Caco-2 (cell line): ENCODE results near the gene NEMP2. TPM values are rescaled to one million over a fixed set of nuclear protein-coding genes. Genes with fewer than 3 reads are reported as not detected.

Experiments used
- BruUV-seq: library from RNA; stranded (reverse); fragments of 400-500 nt; replicated peaks from 2 replicates; lab custom pipeline; 2021; lab: Mats Ljungman, UMichigan
- CTCF ChIA-PET: fragments of 300-600 bp; sonication (Branson Sonifier 250); formaldehyde crosslinking; loops from one replicate; lab custom pipeline; 2022; ENCODE audit warnings: antibody characterized with exemption; lab: Charles Lee
- POLR2A ChIA-PET: fragments of 300-600 bp; sonication (Branson Sonifier 250); formaldehyde crosslinking; loops from one replicate; lab custom pipeline; 2022; ENCODE audit warnings: antibody characterized with exemption; lab: Charles Lee
- DNase-seq, 2 experiments: peaks; one replicate each; pipeline versions ENCODE4 v3.0.0 to v3.0.0-alpha.2; 2020 to 2022
- H3K27me3 ChIP-seq: replicated peaks from 2 replicates; pipeline ENCODE4 v1.6.0; 2011; ENCODE audit warnings: low read length; ENCODE audit not compliant: control insufficient read depth, insufficient read depth
- H3K36me3 ChIP-seq: 2 replicates; pipeline ENCODE4 v1.5.1; 2011; ENCODE audit warnings: low read length; ENCODE audit not compliant: control insufficient read depth, insufficient read depth
- H3K4me1 ChIP-seq: fragments of 250-450 bp; sonication (Bioruptor Pico); 2 replicates; pipeline ENCODE4 v1.5.1; 2020; ENCODE audit warnings: mild to moderate bottlenecking
- H3K4me3 ChIP-seq: 2 replicates; pipeline ENCODE4 v1.5.1; 2011; ENCODE audit warnings: low read depth, mild to moderate bottlenecking, control low read depth, low read length
- H3K9me3 ChIP-seq: fragments of 250-450 bp; sonication (Bioruptor Pico); 2 replicates; pipeline ENCODE4 v1.5.1; 2020; ENCODE audit warnings: mild to moderate bottlenecking, moderate library complexity
- H3K27ac Mint-ChIP-seq: one replicate; pipeline ENCODE4 v1.8.0; 2022; ENCODE audit warnings: mixed read lengths; ENCODE audit not compliant: unreplicated experiment
- H3K27me3 Mint-ChIP-seq: one replicate; pipeline ENCODE4 v1.8.0; 2022; ENCODE audit warnings: mixed read lengths; ENCODE audit not compliant: insufficient read depth, unreplicated experiment
- H3K36me3 Mint-ChIP-seq: one replicate; pipeline ENCODE4 v1.8.0; 2022; ENCODE audit warnings: mild to moderate bottlenecking, mixed read lengths; ENCODE audit not compliant: insufficient read depth, unreplicated experiment
- H3K4me1 Mint-ChIP-seq: one replicate; pipeline ENCODE4 v1.8.0; 2022; ENCODE audit warnings: low read depth, mixed read lengths; ENCODE audit not compliant: unreplicated experiment
- H3K4me3 Mint-ChIP-seq: one replicate; pipeline ENCODE4 v1.8.0; 2022; ENCODE audit warnings: mild to moderate bottlenecking, moderate library complexity, mixed read lengths; ENCODE audit not compliant: unreplicated experiment
- H3K9me3 Mint-ChIP-seq: one replicate; pipeline ENCODE4 v1.8.0; 2022; ENCODE audit warnings: mixed read lengths; ENCODE audit not compliant: unreplicated experiment
- intact Hi-C: fragments of 100-400 bp; cut with micrococcal nuclease; formaldehyde crosslinking; loops from one replicate; pipeline ENCODE4 v1.10.0; 2022; ENCODE audit not compliant: unreplicated experiment
- total RNA-seq: library from RNA; stranded (reverse); gene quantifications from 2 replicates; pipeline ENCODE4 v1.2.3, GENCODE V29; 2022
- TF ChIP-seq, protein P1 (sequence below), 2 experiments: fragments of 200-600 bp in 1 of 2; IDR thresholded peaks; 1 replicate in 1 of 2; 2 replicates in 1 of 2; pipeline versions ENCODE4 v1.5.1 to v1.8.0; 2011 to 2022; ENCODE audit warnings: antibody characterized with exemption in 1 of 2, control low read depth in 1 of 2, inconsistent platforms in 1 of 2, low read depth in 1 of 2, low read length in 1 of 2, mild to moderate bottlenecking in 1 of 2, moderate library complexity in 1 of 2; ENCODE audit not compliant: insufficient read depth in 1 of 2, severe bottlenecking in 1 of 2, unreplicated experiment in 1 of 2

Gene NEMP2
- total RNA-seq, 1 experiment from 2014 or later = 19.1 TPM

GRCh38 chr2:190579058-190579410 is 44.5 kb upstream of the NEMP2 start:
- Histone ChIP-seq H3K4me1 (peaks cover 35% of the 10 kb centered on the region), H3K27me3 (no peaks in the 10 kb centered on the region), H3K4me3 (no peak overlapping the region), H3K36me3 (no peaks in the 10 kb centered on the region), H3K9me3 (no peaks in the 10 kb centered on the region)
- intact Hi-C loops = loop anchor here (2.0 kb wide), 1 partner anchor 40 kb away; no protein-coding TSS in a partner anchor
- POLR2A ChIA-PET = no interaction called here
- Mint-ChIP-seq H3K4me1 (peaks cover 32% of the 10 kb centered on the region), H3K36me3 (no peaks in the 10 kb centered on the region), H3K27me3 (no peaks in the 10 kb centered on the region), H3K27ac (peak overlapping the region; percentile 65), H3K9me3 (no peaks in the 10 kb centered on the region), H3K4me3 (peak overlapping the region; percentile 56)
- TF ChIP-seq, protein P1, sequence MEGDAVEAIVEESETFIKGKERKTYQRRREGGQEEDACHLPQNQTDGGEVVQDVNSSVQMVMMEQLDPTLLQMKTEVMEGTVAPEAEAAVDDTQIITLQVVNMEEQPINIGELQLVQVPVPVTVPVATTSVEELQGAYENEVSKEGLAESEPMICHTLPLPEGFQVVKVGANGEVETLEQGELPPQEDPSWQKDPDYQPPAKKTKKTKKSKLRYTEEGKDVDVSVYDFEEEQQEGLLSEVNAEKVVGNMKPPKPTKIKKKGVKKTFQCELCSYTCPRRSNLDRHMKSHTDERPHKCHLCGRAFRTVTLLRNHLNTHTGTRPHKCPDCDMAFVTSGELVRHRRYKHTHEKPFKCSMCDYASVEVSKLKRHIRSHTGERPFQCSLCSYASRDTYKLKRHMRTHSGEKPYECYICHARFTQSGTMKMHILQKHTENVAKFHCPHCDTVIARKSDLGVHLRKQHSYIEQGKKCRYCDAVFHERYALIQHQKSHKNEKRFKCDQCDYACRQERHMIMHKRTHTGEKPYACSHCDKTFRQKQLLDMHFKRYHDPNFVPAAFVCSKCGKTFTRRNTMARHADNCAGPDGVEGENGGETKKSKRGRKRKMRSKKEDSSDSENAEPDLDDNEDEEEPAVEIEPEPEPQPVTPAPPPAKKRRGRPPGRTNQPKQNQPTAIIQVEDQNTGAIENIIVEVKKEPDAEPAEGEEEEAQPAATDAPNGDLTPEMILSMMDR (IDR thresholded peaks at IDR 0.05; ENCODE audit: insufficient read depth in 1 of 2, low read depth in 1 of 2, low read length in 1 of 2, severe bottlenecking in 1 of 2, unreplicated experiment in 1 of 2) = no peak
- DNase-seq = no peak
- CTCF ChIA-PET = no interaction called here
- BruUV-seq = no TSS peak

DNA sequence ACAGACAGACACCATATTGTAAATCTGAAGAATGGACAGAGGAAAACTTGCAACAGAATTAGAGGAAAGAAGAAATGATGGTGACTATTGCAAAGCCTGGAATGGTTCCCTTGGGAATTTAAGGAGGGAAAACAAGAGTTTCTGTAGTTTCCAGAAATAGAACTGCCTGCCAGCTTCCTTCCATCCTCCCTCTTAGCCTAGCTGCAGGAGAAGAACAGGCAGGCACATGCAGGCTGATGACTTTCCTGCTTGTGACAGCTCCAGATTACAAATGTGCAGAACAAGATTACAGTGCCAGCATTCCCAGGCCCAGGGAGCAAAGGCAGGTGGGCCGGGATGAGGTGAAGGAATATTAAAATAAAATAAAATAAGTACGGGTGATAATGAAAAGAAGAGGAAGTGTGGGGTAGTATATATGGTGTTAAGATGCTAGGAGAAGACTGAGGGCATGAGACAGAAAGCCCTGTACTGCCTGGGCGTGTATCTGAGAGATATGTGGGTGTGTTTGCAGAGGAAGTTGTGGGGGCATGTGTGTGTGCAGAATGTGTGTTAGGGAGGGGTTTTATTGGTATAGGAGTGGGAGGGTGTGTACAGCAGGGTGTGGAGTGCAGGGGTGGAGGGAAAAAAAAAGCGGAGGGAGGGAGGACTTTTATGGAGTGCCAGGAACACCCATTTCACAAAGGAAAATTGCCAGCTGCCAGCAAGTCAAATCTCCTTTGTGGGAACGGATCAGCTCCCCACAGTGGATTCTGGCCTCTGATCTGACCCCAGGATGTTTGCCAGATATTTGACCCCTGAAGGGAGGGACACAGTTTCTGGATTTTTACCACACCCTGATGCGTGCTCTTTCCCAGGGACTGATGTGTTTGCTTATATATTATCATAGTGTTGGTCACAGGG is 43.9 kb upstream of the NEMP2 start:
- H3K9me3 ChIP-seq = no peaks in the 10 kb centered on the region
- CTCF ChIA-PET = no interaction called here
- H3K36me3 Mint-ChIP-seq = no peaks in the 10 kb centered on the region
- peak overlapping the region; percentile 56 for H3K4me3 Mint-ChIP-seq
- POLR2A ChIA-PET = no interaction called here
- no peaks in the 10 kb centered on the region for H3K9me3 Mint-ChIP-seq
- TSS peak; percentile 98 for BruUV-seq
- intact Hi-C loops = loop anchor here (1.0 to 2.0 kb wide), 5 partner anchors 31 to 70 kb away; partner anchors contain the start of gene NEMP2
- DNase-seq = peak; percentile 74 to 91
- no peak overlapping the region for H3K4me3 ChIP-seq
- H3K36me3 ChIP-seq = no peaks in the 10 kb centered on the region
- no peaks in the 10 kb centered on the region for H3K27me3 Mint-ChIP-seq
- H3K4me1 ChIP-seq = peaks cover 36% of the 10 kb centered on the region
- H3K27ac Mint-ChIP-seq = peak overlapping the region; percentile 65
- TF ChIP-seq, protein P1 (IDR thresholded peaks at IDR 0.05; ENCODE audit: insufficient read depth in 1 of 2, low read depth in 1 of 2, low read length in 1 of 2, severe bottlenecking in 1 of 2, unreplicated experiment in 1 of 2) = no peak
- H3K4me1 Mint-ChIP-seq = peaks cover 33% of the 10 kb centered on the region
- H3K27me3 ChIP-seq = no peaks in the 10 kb centered on the region

DNA sequence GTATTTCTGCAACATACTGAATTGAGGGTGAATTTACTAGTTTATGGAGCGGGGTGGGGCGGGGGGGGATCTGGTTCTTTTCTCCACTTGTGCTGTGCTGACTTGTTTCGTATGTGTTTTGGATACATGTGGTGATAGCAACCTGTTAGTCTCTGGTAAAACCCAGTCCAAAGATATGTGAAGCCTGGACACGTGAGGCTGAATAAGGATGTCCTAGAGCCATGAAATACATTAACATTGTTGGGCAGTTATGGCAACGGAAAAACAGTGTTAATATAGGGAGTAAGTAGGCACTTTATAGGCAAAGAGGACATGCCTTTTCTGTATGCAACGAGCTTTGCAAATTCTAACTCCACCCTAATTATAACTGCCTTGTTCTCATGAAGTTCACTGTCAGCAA is 42.1 kb upstream of the NEMP2 start:
- BruUV-seq = no TSS peak
- no peak overlapping the region for H3K4me3 ChIP-seq
- peaks cover 42% of the 10 kb centered on the region for H3K4me1 ChIP-seq
- no peaks in the 10 kb centered on the region for H3K9me3 Mint-ChIP-seq
- no peak overlapping the region for H3K4me3 Mint-ChIP-seq
- intact Hi-C loops = no loop called here
- H3K27ac Mint-ChIP-seq = no peak overlapping the region
- no peaks in the 10 kb centered on the region for H3K36me3 Mint-ChIP-seq
- H3K36me3 ChIP-seq = no peaks in the 10 kb centered on the region
- POLR2A ChIA-PET = no interaction called here
- CTCF ChIA-PET = no interaction called here
- no peaks in the 10 kb centered on the region for H3K27me3 ChIP-seq
- peaks cover 45% of the 10 kb centered on the region for H3K4me1 Mint-ChIP-seq
- TF ChIP-seq, protein P1 (IDR thresholded peaks at IDR 0.05; ENCODE audit: insufficient read depth in 1 of 2, low read depth in 1 of 2, low read length in 1 of 2, severe bottlenecking in 1 of 2, unreplicated experiment in 1 of 2) = no peak
- H3K9me3 ChIP-seq = no peaks in the 10 kb centered on the region
- no peaks in the 10 kb centered on the region for H3K27me3 Mint-ChIP-seq
- DNase-seq = no peak
